CD8-positive, alpha-beta memory T cell (primary cell): ENCODE measurements around the gene ATF2. TPM values are rescaled to one million over a fixed set of nuclear protein-coding genes. Genes with fewer than 3 reads are reported as not detected.

Source experiments
- CTCF ChIA-PET: fragments of 350-600 bp; sonication (Branson Sonifier 250); formaldehyde crosslinking; loops from one replicate; lab custom pipeline; 2021; ENCODE audit warnings: antibody characterized with exemption; lab: Charles Lee
- POLR2A ChIA-PET: fragments of 350-600 bp; sonication (Branson Sonifier 250); formaldehyde crosslinking; loops from one replicate; lab custom pipeline; 2021; ENCODE audit warnings: antibody characterized with exemption; lab: Charles Lee
- DNase-seq, 5 donors: peaks; one replicate each; pipeline versions ENCODE4 v3.0.0 to v3.0.0-alpha.2; 2020 to 2022; ENCODE audit warnings: mixed read lengths in 1 of 5
- H3K27ac ChIP-seq: one replicate; pipeline ENCODE4 v1.7.0; 2013; ENCODE audit warnings: low read depth, mild to moderate bottlenecking, low read length, moderate library complexity
- H3K27me3 ChIP-seq: 2 replicates; pipeline ENCODE4 v1.7.0; 2013; ENCODE audit warnings: low read length, mild to moderate bottlenecking; ENCODE audit not compliant: insufficient read depth, poor library complexity, severe bottlenecking
- H3K36me3 ChIP-seq: 2 replicates; pipeline ENCODE4 v1.7.0; 2013; ENCODE audit warnings: mild to moderate bottlenecking, low read length, moderate library complexity; ENCODE audit not compliant: insufficient read depth
- H3K4me1 ChIP-seq: 2 replicates; pipeline ENCODE4 v1.7.0; 2013; ENCODE audit warnings: mild to moderate bottlenecking, low read length, moderate library complexity; ENCODE audit not compliant: insufficient read depth
- H3K4me3 ChIP-seq: 2 replicates; pipeline ENCODE4 v1.7.0; 2013; ENCODE audit warnings: mild to moderate bottlenecking, low read length
- H3K9me3 ChIP-seq: 2 replicates; pipeline ENCODE4 v1.7.0; 2013; ENCODE audit warnings: mild to moderate bottlenecking, low read length
- H3K27ac Mint-ChIP-seq, 8 donors: one replicate each; pipeline ENCODE4 v1.8.0; 2020 to 2021; ENCODE audit warnings: mixed read lengths in 8 of 8, mild to moderate bottlenecking in 6 of 8, inconsistent platforms in 3 of 8, moderate library complexity in 3 of 8
- H3K27me3 Mint-ChIP-seq, 2 donors: one replicate each; pipeline ENCODE4 v1.8.0; 2020 to 2021; ENCODE audit warnings: mixed read lengths in 2 of 2, mild to moderate bottlenecking in 1 of 2, moderate library complexity in 1 of 2
- H3K36me3 Mint-ChIP-seq, 3 donors: one replicate each; pipeline ENCODE4 v1.8.0; 2020 to 2021; ENCODE audit warnings: mixed read lengths in 3 of 3, inconsistent platforms in 1 of 3, mild to moderate bottlenecking in 1 of 3
- H3K4me1 Mint-ChIP-seq, 3 donors: one replicate each; pipeline ENCODE4 v1.8.0; 2020 to 2021; ENCODE audit warnings: mixed read lengths in 3 of 3, inconsistent platforms in 1 of 3, mild to moderate bottlenecking in 1 of 3
- H3K4me3 Mint-ChIP-seq, 7 donors: one replicate each; pipeline ENCODE4 v1.8.0; 2020 to 2021; ENCODE audit warnings: mixed read lengths in 7 of 7, mild to moderate bottlenecking in 6 of 7, moderate library complexity in 4 of 7, inconsistent platforms in 2 of 7
- H3K9me3 Mint-ChIP-seq, 5 donors: one replicate each; pipeline ENCODE4 v1.8.0; 2020 to 2022; ENCODE audit warnings: mixed read lengths in 5 of 5, mild to moderate bottlenecking in 3 of 5, moderate library complexity in 2 of 5, inconsistent platforms in 1 of 5
- polyA plus RNA-seq: library from polyadenylated mRNA; unstranded; fragments of 300-500 nt; fragmentation: Illumina TruSeq; gene quantifications from one replicate; pipeline ENCODE4 v1.2.3, GENCODE V29; 2021
- total RNA-seq, 2 experiments: library from RNA; stranded (reverse); gene quantifications; one replicate each; pipeline ENCODE4 v1.2.3, GENCODE V29; 2021

The ATF2 gene
- total and polyA plus RNA-seq, 3 experiments from 2014 or later = 37.3 to 51.0 (median 50.1) TPM

DNA sequence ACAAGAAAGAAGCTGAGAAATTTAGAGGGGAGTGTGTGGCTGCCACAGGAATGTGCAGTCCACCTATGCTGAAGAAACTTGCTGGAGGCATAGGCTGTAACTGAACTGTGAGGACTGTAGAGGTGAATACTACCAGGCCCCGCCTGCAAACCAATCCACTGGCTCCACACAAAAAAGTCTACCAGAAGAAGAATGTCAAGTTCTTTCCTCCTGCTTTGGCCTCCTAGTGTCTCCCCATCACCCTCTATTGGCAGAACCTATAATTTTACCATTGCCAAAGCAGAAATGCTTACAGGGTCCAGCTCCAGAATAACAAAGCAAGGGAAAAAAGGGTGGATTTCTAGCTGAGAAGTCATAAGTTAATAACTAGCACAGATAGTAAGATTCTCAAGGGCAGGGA is 19.4 kb upstream of the ATF2 start:
- peaks cover 0 to 10% (median 0%) of the 10 kb centered on the region in 5 donors for H3K9me3 Mint-ChIP-seq
- Histone ChIP-seq H3K36me3 (no peaks in the 10 kb centered on the region), H3K4me1 (no peaks in the 10 kb centered on the region), H3K4me3 (no peak overlapping the region), H3K27me3 (no peaks in the 10 kb centered on the region), H3K27ac (no peak overlapping the region), H3K9me3 (no peaks in the 10 kb centered on the region)
- CTCF ChIA-PET = no interaction called here
- peaks cover 18 to 30% of the 10 kb centered on the region in 2 donors for H3K27me3 Mint-ChIP-seq
- no peak overlapping the region for H3K27ac Mint-ChIP-seq
- POLR2A ChIA-PET = no interaction called here
- no peak overlapping the region for H3K4me3 Mint-ChIP-seq
- H3K4me1 Mint-ChIP-seq = no peaks in the 10 kb centered on the region
- no peak for DNase-seq
- H3K36me3 Mint-ChIP-seq = peaks cover 0 to 5% (median 0%) of the 10 kb centered on the region in 3 donors

- Histone ChIP-seq H3K9me3 (no peaks in the 10 kb centered on the region), H3K27me3 (no peaks in the 10 kb centered on the region), H3K36me3 (peaks cover 12% of the 10 kb centered on the region), H3K4me1 (peaks cover 15% of the 10 kb centered on the region), H3K4me3 (no peak overlapping the region), H3K27ac (no peak overlapping the region)
- Mint-ChIP-seq H3K27me3 (peaks cover under 1 to 3% of the 10 kb centered on the region in 2 donors), H3K36me3 (peaks cover 3 to 21% (median 5%) of the 10 kb centered on the region in 3 donors), H3K4me3 (no peak overlapping the region), H3K4me1 (peaks cover 19 to 25% (median 25%) of the 10 kb centered on the region in 3 donors), H3K9me3 (peaks cover 0 to 4% (median 0%) of the 10 kb centered on the region in 5 donors), H3K27ac (peak overlapping the region in 1 of 8 donors; percentile 2)
- no peak for DNase-seq
- ChIA-PET CTCF (no interaction called here), POLR2A (no interaction called here)
Observed at GRCh38 chr2:175183674-175184073, 15.7 kb upstream of the ATF2 start.

DNA sequence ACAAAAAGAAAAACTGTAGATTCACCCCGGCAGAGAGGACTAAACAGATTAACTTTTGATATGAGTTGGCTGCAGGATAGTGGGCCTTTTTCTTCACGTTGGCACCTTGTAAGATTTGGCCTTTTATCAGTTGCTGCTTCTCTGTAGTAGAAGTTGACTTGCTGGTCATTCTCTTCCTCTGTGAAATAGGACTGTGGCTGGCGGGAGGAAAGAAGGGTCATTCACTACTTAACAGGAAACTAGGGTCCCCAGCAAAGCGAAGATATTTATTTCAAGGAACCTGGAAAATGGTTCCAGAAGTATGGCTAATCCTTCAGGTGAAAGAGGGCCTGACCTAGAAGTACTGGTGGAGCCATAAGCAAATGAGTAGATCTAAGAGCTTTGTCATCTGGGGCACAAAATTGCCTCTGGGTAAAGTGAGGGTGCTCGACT is 13.9 kb upstream of the ATF2 start:
- Histone ChIP-seq H3K9me3 (no peaks in the 10 kb centered on the region), H3K4me3 (peak overlapping the region; percentile 75), H3K27me3 (no peaks in the 10 kb centered on the region), H3K4me1 (peaks cover 15% of the 10 kb centered on the region), H3K36me3 (peaks cover 30% of the 10 kb centered on the region), H3K27ac (peak overlapping the region; percentile 82)
- Mint-ChIP-seq H3K4me1 (peaks cover 19 to 30% (median 26%) of the 10 kb centered on the region in 3 donors), H3K4me3 (peak overlapping the region; percentile 91 to 98 (median 94)), H3K27ac (peak overlapping the region; percentile 56 to 94 (median 90)), H3K9me3 (peaks cover 0 to 4% (median 0%) of the 10 kb centered on the region in 5 donors), H3K27me3 (no peaks in the 10 kb centered on the region), H3K36me3 (peaks cover 3 to 38% (median 5%) of the 10 kb centered on the region in 3 donors)
- DNase-seq = no peak
- ChIA-PET CTCF (interaction anchor here (0.8 kb wide), 1 partner anchor 16 kb away, joined by 3 read pairs; no protein-coding TSS in a partner anchor), POLR2A (interaction anchor here (1.3 kb wide), 1 partner anchor 14 kb away, joined by 5 read pairs; the partner anchor contains the start of gene ATF2)

GRCh38 chr2:175181104-175181876 is 13.3 kb upstream of the ATF2 start, which contains the start of gene ATP5MC3:
Gene ATP5MC3 (minus strand): TSS chr2:175181710. CDS start chr2:175181393, 317 bp downstream.
- peaks cover 20 to 34% (median 26%) of the 10 kb centered on the region in 3 donors for H3K4me1 Mint-ChIP-seq
- no peaks in the 10 kb centered on the region for H3K9me3 ChIP-seq
- no peaks in the 10 kb centered on the region for H3K27me3 Mint-ChIP-seq
- H3K4me3 ChIP-seq = peak within 1 kb of the TSS; percentile 75
- peak within 1 kb of the TSS; percentile 66 to 97 (median 92) for H3K27ac Mint-ChIP-seq
- peak within 1 kb of the TSS; percentile 82 for H3K27ac ChIP-seq
- peak within 1 kb of the TSS; percentile 91 to 98 (median 94) for H3K4me3 Mint-ChIP-seq
- peak; percentile 84 to 94 (median 90) for DNase-seq
- H3K4me1 ChIP-seq = peaks cover 15% of the 10 kb centered on the region
- CTCF ChIA-PET = no interaction called here
- POLR2A ChIA-PET = interaction anchor here (0.5 to 1.3 kb wide), 2 partner anchors 13 to 22 kb away, joined by 3 to 5 read pairs; partner anchors contain the start of gene ATF2
- H3K27me3 ChIP-seq = no peaks in the 10 kb centered on the region
- peaks cover 0 to 4% (median 0%) of the 10 kb centered on the region in 5 donors for H3K9me3 Mint-ChIP-seq
- H3K36me3 Mint-ChIP-seq = peaks cover 5 to 43% (median 6%) of the 10 kb centered on the region in 3 donors
- H3K36me3 ChIP-seq = peaks cover 36% of the 10 kb centered on the region

DNA sequence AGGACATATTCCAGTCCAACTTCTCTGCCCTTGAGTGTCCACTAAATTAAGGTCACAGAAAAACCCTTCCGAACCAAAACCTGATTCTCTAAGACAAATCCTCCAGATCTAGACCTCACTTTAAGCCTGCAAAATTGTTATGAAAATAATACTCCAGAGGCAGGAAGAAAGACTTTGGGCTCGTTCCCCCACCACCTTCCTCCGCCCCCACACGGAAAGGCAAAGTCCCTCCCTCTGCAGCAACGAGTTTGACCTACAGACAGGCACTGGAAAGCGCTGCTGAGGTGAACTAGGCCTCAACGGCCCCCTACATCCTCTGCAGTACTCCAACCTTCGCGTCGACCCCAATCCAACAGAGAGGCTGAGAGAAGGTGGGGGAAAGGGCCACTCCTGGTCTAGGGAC is 12.7 kb upstream of the ATF2 start:
- Mint-ChIP-seq H3K27me3 (no peaks in the 10 kb centered on the region), H3K9me3 (peaks cover 0 to 4% (median 0%) of the 10 kb centered on the region in 5 donors), H3K4me1 (peaks cover 22 to 34% (median 30%) of the 10 kb centered on the region in 3 donors), H3K4me3 (peak overlapping the region; percentile 91 to 98 (median 94)), H3K27ac (peak overlapping the region; percentile 66 to 97 (median 90)), H3K36me3 (peaks cover 5 to 46% (median 6%) of the 10 kb centered on the region in 3 donors)
- POLR2A ChIA-PET = interaction anchor here (0.5 to 1.3 kb wide), 2 partner anchors 12 to 21 kb away, joined by 3 to 5 read pairs; partner anchors contain the start of gene ATF2
- H3K27ac ChIP-seq = peak overlapping the region; percentile 82
- H3K9me3 ChIP-seq = no peaks in the 10 kb centered on the region
- DNase-seq = peak; percentile 23 to 59 (median 33)
- CTCF ChIA-PET = no interaction called here
- H3K4me3 ChIP-seq = peak overlapping the region; percentile 75
- H3K36me3 ChIP-seq = peaks cover 36% of the 10 kb centered on the region
- H3K27me3 ChIP-seq = no peaks in the 10 kb centered on the region
- H3K4me1 ChIP-seq = peaks cover 15% of the 10 kb centered on the region

GRCh38 chr2:175176624-175177023 is 8.6 kb upstream of the ATF2 start:
- Histone ChIP-seq H3K9me3 (no peaks in the 10 kb centered on the region), H3K4me3 (no peak overlapping the region), H3K27me3 (no peaks in the 10 kb centered on the region), H3K27ac (no peak overlapping the region), H3K4me1 (peaks cover 8% of the 10 kb centered on the region), H3K36me3 (peaks cover 36% of the 10 kb centered on the region)
- Mint-ChIP-seq H3K4me3 (peak overlapping the region in 1 of 7 donors; percentile 28), H3K36me3 (peaks cover 2 to 57% (median 9%) of the 10 kb centered on the region in 3 donors), H3K27ac (peak overlapping the region in 2 of 8 donors; percentile 19 to 76), H3K4me1 (peaks cover 20 to 34% (median 33%) of the 10 kb centered on the region in 3 donors), H3K9me3 (peaks cover 0 to under 1% (median 0%) of the 10 kb centered on the region in 5 donors), H3K27me3 (no peaks in the 10 kb centered on the region)
- POLR2A ChIA-PET = no interaction called here
- DNase-seq = no peak
- CTCF ChIA-PET = no interaction called here

DNA sequence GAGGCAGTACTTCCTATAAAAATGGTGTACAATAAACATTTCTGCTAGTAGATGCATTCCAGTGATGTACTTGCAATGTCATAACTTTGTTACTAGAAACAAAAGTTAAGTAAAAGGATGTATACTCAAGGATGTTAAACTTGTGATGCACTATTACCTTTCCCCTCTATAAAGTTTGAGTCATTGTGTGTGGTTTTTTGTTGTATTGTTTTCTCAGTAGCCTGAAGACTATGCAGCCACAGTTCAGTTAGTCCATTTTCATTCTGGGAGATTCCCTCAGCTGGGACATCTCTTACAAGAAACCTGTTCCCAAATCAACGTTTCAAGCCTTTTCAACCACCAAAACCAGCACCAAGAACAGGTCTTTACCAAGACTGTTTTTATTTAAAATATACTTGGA is 7.9 kb upstream of the ATF2 start:
- Mint-ChIP-seq H3K27ac (peak overlapping the region in 1 of 8 donors; percentile 0), H3K36me3 (peaks cover 0 to 50% (median 9%) of the 10 kb centered on the region in 3 donors), H3K4me3 (no peak overlapping the region), H3K9me3 (no peaks in the 10 kb centered on the region), H3K27me3 (no peaks in the 10 kb centered on the region), H3K4me1 (peaks cover 17 to 33% (median 28%) of the 10 kb centered on the region in 3 donors)
- Histone ChIP-seq H3K27ac (no peak overlapping the region), H3K4me1 (peaks cover 7% of the 10 kb centered on the region), H3K27me3 (no peaks in the 10 kb centered on the region), H3K36me3 (peaks cover 36% of the 10 kb centered on the region), H3K4me3 (no peak overlapping the region), H3K9me3 (no peaks in the 10 kb centered on the region)
- ChIA-PET CTCF (no interaction called here), POLR2A (no interaction called here)
- no peak for DNase-seq
